ENCODE results near the gene ZFHX3. TPM values are rescaled to one million over a fixed set of nuclear protein-coding genes. Genes with fewer than 3 reads are reported as not detected.

Gene ZFHX3
- total and polyA plus RNA-seq, 4 donors: 1.5 to 5.9 (median 3.0) TPM

DNA sequence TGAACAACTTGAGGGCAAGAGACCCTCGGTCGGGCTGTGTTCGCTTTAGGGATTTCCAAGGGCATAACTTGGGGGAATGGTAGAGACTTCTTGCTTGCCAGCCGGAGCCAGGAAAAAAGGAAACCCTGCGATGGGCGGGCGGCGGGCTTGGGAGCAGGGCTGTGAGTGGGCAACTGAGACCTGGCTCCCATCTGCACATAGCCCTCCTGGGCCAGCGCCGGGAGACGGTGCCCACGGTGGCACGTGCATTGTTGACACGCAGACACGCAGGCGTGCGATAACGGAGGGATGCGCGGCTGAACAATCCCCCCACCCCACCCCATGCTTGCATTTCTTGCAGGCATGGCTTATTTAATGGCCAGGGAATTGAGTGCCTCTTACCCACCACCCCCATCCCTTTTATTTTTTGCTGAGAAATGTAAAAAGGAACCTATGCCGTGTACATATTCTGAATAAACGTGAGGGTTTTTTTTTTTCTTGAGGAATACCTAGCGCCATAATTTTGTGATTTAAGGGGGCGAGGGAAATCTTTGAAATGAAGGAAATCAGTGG is 17.1 kb upstream of the ZFHX3 start:
- Histone ChIP-seq H3K4me1 (ENCODE audit: control insufficient read depth in 4 of 4, insufficient read depth in 4 of 4, low read length in 3 of 4) (peaks cover 5 to 42% (median 28%) of the 10 kb centered on the region in 4 donors), H3K36me3 (ENCODE audit: control insufficient read depth in 4 of 4, insufficient read depth in 3 of 4, low read depth in 1 of 4, low read length in 3 of 4) (no peaks in the 10 kb centered on the region), H3K4me3 (ENCODE audit: low read depth in 1 of 3, low read length in 3 of 3) (peak overlapping the region in 1 of 3 donors; percentile 6), H3K27ac (ENCODE audit: low read depth in 1 of 2, low read length in 2 of 2) (no peak overlapping the region), H3K27me3 (ENCODE audit: control insufficient read depth in 4 of 4, insufficient read depth in 4 of 4, low read length in 3 of 4) (peaks cover 0 to 10% (median 4%) of the 10 kb centered on the region in 4 donors), H3K9ac (ENCODE audit: low read depth in 1 of 2, low read length in 2 of 2) (no peak overlapping the region), H3K9me3 (ENCODE audit: control insufficient read depth in 4 of 4, low read length in 3 of 4) (no peaks in the 10 kb centered on the region)
- WGBS: 18% methylated on average over 24 of the region's 24 CpGs
- TF ChIP-seq, protein P1, sequence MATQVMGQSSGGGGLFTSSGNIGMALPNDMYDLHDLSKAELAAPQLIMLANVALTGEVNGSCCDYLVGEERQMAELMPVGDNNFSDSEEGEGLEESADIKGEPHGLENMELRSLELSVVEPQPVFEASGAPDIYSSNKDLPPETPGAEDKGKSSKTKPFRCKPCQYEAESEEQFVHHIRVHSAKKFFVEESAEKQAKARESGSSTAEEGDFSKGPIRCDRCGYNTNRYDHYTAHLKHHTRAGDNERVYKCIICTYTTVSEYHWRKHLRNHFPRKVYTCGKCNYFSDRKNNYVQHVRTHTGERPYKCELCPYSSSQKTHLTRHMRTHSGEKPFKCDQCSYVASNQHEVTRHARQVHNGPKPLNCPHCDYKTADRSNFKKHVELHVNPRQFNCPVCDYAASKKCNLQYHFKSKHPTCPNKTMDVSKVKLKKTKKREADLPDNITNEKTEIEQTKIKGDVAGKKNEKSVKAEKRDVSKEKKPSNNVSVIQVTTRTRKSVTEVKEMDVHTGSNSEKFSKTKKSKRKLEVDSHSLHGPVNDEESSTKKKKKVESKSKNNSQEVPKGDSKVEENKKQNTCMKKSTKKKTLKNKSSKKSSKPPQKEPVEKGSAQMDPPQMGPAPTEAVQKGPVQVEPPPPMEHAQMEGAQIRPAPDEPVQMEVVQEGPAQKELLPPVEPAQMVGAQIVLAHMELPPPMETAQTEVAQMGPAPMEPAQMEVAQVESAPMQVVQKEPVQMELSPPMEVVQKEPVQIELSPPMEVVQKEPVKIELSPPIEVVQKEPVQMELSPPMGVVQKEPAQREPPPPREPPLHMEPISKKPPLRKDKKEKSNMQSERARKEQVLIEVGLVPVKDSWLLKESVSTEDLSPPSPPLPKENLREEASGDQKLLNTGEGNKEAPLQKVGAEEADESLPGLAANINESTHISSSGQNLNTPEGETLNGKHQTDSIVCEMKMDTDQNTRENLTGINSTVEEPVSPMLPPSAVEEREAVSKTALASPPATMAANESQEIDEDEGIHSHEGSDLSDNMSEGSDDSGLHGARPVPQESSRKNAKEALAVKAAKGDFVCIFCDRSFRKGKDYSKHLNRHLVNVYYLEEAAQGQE (IDR thresholded peaks at IDR 0.05): no peak
- TF ChIP-seq GABPA (IDR thresholded peaks at IDR 0.05 in 1 of 2, conservative IDR thresholded peaks at IDR 0.05 in 1 of 2) (no peak), JUND (IDR thresholded peaks at IDR 0.05) (no peak), FOXA2 (IDR thresholded peaks at IDR 0.05) (no peak), YY1 (IDR thresholded peaks at IDR 0.05) (no peak), RXRA (IDR thresholded peaks at IDR 0.05) (no peak), FOXA1 (IDR thresholded peaks at IDR 0.05) (no peak), RAD21 (IDR thresholded peaks at IDR 0.05) (no peak), TAF1 (conservative IDR thresholded peaks at IDR 0.05) (no peak), NR2F2 (IDR thresholded peaks at IDR 0.05) (no peak), HNF4A (conservative IDR thresholded peaks at IDR 0.05) (no peak), EGR1 (IDR thresholded peaks at IDR 0.05; ENCODE audit: low read depth in 2 of 2) (no peak), HNF4G (IDR thresholded peaks at IDR 0.05) (no peak), SP1 (IDR thresholded peaks at IDR 0.05) (no peak)
- TF ChIP-seq, protein P2, sequence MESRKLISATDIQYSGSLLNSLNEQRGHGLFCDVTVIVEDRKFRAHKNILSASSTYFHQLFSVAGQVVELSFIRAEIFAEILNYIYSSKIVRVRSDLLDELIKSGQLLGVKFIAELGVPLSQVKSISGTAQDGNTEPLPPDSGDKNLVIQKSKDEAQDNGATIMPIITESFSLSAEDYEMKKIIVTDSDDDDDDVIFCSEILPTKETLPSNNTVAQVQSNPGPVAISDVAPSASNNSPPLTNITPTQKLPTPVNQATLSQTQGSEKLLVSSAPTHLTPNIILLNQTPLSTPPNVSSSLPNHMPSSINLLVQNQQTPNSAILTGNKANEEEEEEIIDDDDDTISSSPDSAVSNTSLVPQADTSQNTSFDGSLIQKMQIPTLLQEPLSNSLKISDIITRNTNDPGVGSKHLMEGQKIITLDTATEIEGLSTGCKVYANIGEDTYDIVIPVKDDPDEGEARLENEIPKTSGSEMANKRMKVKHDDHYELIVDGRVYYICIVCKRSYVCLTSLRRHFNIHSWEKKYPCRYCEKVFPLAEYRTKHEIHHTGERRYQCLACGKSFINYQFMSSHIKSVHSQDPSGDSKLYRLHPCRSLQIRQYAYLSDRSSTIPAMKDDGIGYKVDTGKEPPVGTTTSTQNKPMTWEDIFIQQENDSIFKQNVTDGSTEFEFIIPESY (IDR thresholded peaks at IDR 0.05): no peak
- TF ChIP-seq, protein P3, sequence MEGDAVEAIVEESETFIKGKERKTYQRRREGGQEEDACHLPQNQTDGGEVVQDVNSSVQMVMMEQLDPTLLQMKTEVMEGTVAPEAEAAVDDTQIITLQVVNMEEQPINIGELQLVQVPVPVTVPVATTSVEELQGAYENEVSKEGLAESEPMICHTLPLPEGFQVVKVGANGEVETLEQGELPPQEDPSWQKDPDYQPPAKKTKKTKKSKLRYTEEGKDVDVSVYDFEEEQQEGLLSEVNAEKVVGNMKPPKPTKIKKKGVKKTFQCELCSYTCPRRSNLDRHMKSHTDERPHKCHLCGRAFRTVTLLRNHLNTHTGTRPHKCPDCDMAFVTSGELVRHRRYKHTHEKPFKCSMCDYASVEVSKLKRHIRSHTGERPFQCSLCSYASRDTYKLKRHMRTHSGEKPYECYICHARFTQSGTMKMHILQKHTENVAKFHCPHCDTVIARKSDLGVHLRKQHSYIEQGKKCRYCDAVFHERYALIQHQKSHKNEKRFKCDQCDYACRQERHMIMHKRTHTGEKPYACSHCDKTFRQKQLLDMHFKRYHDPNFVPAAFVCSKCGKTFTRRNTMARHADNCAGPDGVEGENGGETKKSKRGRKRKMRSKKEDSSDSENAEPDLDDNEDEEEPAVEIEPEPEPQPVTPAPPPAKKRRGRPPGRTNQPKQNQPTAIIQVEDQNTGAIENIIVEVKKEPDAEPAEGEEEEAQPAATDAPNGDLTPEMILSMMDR (IDR thresholded peaks at IDR 0.05; ENCODE audit: low read depth, low read length, missing input control): no peak
- TF ChIP-seq, protein P4, sequence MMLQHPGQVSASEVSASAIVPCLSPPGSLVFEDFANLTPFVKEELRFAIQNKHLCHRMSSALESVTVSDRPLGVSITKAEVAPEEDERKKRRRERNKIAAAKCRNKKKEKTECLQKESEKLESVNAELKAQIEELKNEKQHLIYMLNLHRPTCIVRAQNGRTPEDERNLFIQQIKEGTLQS (IDR thresholded peaks at IDR 0.05): no peak
- TF ChIP-seq, protein P5, sequence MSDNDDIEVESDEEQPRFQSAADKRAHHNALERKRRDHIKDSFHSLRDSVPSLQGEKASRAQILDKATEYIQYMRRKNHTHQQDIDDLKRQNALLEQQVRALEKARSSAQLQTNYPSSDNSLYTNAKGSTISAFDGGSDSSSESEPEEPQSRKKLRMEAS (IDR thresholded peaks at IDR 0.05): no peak
- no peak for DNase-seq (ENCODE audit: low spot score)

Data from liver (tissue), 9 donors.